Activated CD4-positive, alpha-beta T cell treated with anti-CD3 and anti-CD28 coated beads for 4 hours (primary cell): Measurements from ENCODE around the gene EFNA2.
"Not testable (repeated sequence)": the region's sequence is repeated elsewhere in the genome, so short reads cannot be mapped to it uniquely, and the experiment has no call there.

Source experiments
- DNase-seq, 2 donors: peaks; one replicate each; pipeline ENCODE4 v3.0.0-alpha.2; 2020

Gene EFNA2

DNA sequence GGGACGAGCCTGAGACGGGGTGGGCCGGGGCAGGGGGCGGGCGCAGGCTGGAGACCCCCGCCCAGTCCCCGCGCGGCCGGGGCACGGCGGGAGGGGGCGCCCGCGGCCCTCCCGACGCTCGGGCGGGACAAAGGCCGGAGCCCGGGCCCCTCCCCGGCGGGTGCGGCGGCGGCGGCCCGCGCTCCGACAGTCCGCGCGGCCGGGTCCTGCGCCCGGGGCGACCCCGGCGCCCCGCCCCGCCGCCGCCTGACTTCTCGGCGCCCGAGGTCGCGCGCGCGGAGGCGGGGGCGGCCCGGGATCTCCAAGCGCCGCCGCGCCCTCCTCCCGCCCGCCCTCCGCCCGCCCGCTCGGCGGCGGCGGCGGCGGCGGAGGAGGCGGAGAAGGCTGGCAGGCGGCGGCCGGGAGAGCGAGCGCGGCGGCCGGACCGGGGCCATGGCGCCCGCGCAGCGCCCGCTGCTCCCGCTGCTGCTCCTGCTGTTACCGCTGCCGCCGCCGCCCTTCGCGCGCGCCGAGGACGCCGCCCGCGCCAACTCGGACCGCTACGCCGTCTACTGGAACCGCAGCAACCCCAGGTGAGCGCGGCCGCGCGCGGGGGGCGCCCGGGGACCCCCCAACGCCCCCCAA is at the start of gene EFNA2:
Gene EFNA2 (plus strand): TSS at position 137 of the 624 bp plus-strand sequence. CDS start 296 bp downstream, at position 433.
- DNase-seq, result no peak

- DNase-seq, result no peak
These were observed 49.1 kb upstream of the EFNA2 start for GRCh38 chr19:1236576-1236975.

GRCh38 chr19:1237027-1237659 is 48.5 kb upstream of the EFNA2 start:
- no peak for DNase-seq

- DNase-seq, result peak; percentile 28 to 36
These were observed 47.8 kb upstream of the EFNA2 start, which contains the start of gene CBARP for GRCh38 chr19:1237754-1238368. Gene CBARP, minus strand, starts transcription at chr19:1238005. Its CDS starts 1,905 bp downstream, at chr19:1236100.

DNA sequence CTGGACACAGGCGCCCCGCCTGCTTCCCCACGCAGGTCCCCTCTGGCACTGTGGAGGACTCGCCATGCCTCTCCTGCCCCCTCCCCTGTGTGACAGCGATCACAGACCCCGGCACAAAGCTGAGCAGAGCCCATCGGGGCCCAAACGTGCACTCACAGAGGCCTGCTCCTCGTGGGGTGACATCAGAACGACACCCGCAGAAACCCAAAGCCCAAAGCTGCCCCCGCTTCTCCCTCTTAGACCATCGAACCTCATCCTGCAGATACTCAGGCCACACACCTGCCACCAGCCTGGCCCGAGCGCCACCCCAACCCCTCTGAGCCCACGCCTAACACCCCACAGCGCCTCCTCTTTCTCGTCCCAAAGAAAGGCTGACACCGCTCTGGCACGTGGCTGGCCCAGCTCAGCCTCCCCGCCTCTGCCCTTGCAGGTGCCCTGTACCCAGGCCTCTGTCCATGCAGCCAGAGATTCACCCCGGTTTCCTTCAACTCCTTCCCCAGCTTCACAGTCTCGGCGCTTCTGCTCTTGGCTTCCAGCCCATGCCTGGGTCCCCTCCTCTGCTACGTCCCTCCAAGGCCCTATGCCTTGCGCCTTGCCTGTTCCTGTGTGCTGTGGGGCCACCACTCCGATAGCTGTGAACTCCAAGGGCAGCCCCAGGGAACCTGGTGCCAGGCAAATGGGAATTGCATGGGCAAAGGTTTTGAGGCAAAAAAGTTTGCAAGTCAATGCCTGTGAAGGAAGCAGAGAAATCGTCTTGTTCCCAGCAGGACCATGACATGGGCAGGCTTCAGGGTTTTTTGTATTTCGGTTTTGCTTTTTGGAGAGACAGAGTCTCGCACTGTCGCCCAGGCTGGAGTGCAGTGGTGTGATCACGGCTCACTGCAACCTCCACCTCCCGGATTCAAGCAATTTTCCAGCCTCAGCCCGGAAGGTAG is 47.0 kb upstream of the EFNA2 start:
- no peak for DNase-seq

DNA sequence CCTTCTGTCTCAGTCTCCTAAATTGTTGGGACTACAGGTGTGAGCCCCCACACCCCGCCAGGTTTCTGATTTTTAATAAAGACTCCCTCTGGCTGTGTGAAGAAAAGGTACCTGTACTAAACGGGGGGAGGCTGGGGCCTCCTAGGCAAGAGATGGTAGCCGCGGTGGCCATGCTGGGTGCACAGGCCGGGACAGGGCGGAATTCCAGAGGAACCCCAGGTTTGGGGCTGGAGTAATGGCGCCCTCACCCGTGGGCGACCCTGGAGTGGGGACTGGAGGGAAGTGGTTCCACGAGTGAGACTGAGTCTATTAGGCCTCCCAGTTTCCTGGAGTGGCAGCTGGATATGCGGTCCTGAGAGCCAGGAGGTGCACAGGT is 46.3 kb upstream of the EFNA2 start:
- no peak for DNase-seq

DNA sequence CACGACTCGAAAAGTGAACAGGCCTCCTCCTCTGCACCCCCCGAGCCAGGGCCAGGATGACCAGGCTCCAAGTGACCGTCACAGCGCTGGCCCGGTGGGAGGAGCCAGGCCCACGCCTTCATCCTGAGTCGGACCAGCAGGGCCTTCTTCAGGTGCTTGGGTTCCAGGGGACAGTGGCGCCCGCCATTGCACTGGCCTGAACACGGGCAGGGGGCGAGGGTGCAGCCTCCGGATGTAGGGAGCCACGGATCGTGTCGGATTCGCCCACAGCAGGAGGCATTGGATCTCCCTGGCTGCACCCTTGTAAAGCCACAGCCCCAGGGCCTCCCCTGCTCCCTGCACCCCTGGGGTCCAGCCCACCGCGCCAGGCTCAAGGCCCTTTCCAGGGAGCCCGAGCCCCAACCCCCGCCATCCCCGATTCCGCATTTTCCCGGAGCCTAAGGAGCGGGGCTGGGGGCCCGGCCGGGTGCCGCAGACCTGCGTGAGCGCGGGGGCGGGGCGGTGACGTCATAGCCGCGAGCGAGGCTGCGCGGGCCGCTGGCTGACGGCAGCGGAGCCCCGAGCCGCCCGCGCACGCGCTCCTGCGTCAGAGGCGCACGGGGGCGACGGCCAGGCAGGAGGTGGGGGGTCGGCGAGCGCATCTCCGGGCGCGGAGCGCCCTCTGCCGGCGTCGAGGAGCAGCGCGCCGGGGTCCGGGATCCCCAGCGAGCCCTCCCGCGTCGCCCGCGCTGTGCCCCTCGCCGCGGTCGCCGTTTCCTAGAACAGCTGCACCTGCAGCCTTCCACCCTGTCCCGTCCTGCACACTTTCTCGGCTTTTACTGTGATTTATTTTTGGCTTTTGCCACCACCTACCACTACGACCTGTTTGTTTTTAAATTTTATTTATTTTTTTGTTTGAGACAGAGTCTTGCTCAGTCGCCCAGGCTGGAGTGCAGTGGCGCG is 45.6 kb upstream of the EFNA2 start:
- peak; percentile 93 to 97 for DNase-seq

- no peak for DNase-seq
These were observed 44.7 kb upstream of the EFNA2 start for GRCh38 chr19:1240925-1241324.

- DNase-seq, result peak; percentile 90 to 94
These were observed 44.1 kb upstream of the EFNA2 start, which contains the start of gene ATP5F1D for GRCh38 chr19:1241417-1242095. Gene ATP5F1D, plus strand, starts transcription at chr19:1241751. Its CDS starts 100 bp downstream, at chr19:1241851.

DNA sequence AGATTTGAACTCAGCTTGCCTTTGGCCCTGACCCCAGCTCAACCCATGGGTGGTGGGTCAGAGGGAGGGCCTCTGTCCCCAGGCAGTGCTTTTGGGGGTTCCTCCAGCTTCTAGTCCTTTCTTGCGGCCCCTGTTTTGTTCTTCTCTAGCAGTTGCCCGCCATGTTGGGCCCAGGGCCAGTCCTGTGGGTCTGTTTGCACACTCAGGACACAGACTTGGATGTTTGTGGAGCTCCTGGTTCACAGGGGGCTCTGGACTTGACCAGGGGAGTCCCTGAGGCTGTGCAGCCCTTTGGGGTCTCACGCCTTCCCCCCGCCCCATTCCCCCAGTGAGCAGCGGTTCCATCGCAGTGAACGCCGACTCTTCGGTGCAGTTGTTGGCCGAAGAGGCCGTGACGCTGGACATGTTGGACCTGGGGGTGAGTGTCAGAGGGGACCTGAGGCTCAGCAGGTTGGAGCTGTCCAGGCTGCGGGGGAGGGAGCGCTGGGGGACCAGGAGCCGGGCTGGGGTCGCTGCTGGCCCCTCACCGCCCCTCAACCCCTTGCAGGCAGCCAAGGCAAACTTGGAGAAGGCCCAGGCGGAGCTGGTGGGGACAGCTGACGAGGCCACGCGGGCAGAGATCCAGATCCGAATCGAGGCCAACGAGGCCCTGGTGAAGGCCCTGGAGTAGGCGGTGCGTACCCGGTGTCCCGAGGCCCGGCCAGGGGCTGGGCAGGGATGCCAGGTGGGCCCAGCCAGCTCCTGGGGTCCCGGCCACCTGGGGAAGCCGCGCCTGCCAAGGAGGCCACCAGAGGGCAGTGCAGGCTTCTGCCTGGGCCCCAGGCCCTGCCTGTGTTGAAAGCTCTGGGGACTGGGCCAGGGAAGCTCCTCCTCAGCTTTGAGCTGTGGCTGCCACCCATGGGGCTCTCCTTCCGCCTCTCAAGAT is 41.6 kb upstream of the EFNA2 start:
- DNase-seq, result peak; percentile 84 to 88

DNA sequence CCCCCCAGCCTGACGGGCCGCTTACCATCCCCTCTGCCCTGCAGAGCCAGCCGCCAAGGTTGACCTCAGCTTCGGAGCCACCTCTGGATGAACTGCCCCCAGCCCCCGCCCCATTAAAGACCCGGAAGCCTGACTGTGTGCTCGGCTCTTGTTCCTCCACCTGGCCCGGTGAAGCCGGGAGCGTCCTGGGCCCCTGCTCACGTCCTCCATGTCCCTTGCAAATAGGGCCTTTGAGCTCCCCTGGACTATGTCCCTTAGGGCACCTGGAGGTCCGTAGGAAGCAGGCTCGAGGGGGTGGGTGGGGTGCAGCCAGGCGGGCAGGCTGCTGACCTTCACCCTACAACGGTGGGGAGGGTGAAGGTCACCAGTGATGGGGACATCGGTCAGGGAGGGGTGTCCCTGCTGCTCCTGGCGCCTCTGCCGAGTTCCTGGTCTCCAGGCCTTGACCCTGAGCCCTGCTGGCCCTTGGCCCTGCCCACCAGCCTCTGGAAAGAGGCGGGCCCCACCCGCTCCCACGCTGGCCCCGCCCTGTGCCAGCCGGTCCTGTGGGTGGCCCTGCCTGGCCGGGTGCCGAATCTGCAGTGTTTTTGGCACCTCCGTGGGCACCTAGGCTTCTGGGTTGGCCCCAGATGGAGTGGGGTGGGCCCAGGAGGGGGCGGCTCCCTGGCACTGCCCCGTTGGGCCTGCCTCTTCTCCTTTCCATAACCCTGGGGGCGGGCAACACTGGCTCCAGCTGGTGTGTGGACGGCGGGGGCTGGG is 40.8 kb upstream of the EFNA2 start:
- no peak for DNase-seq

DNA sequence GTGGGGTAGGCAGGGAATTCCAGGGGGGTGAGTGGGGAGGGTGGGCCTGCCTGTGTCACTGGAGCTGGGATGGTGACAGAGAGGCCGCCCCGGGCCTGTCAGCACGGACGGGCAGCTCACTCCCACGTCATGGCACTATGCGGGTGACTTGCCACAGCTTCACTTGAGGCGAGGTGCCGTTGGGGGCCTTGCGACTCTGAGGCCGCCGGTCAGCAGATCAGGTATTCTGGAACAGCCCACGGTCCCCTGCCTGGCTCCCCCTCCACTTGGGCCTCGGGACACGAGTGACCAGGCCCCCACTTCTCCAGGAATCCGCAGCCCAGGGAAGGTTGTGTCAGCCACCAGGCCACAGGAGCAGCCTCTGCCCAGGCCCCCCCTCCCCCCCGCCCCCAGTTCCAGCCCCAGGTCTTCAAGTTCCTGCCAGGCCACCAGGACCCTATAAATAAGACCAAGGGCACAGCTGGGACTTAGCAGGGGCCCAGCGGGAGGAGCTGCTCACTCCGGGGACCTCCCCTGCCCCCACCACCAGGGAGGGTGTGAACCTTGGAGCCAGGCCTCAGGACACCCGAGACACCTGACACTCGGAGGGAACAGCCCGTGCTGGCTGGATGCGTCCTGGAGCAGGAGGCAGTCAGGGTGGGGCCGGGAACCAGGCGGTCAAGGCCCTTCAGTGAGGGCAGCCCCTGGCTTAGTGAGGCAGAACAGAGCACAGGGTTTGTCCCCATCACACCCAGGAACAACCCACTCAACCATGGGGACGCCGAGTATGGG is 40.0 kb upstream of the EFNA2 start:
- no peak for DNase-seq

DNA sequence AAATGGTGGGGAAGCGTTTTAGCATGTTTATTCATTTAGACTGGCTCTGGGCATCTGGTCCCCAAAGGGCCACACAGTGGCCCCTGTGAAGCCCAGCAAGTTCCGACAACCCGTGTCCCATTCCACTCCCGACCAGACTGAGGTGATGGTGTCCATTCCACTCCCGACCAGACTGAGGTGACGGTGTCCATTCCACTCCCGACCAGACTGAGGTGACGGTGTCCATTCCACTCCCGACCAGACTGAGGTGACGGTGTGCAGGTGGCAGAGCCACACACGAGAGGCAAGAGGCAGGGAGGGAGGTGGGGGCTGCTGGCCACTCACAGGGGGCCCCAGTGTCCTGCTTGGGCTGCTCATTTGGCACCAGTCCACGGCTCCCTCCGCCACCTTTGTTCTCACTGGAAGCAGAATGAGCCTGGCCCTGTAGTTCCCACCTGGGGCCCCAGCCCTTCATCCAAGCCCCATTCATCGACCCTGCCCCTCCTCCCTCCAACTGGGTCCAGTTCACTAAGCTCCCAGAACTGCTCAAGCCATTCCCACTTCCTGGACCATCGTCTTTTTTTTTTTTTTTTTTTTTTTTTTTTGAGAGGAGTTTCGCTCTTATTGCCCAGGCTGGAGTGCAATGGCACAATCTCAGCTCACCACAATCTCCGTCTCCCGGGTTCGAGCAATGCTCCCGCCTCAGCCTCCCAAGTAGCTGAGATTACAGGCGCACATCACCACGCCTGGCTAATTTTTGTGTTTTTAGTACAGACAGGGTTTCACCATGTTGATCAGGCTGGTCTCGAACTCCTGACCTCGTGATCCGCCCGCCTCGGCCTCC is 39.2 kb upstream of the EFNA2 start:
- DNase-seq, result not testable (repeated sequence)

DNA sequence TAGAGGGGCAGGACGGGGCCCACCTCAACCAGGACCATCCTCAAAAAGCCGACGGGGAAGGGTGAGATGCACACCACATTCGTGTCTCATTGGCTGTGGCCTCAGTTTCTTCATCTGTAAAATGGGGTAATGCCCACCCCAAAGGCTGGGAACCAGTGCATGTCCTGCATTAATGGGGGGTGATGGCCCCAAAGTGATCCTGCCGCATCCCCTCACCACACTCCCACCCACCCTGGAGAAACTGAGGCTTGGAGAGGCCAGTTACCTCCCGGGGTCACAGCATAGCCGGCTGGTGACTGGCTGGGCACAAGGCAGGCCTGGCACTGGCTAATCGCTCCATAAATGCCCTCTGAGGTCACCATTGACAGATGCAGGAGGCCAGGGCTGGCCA is 37.9 kb upstream of the EFNA2 start:
- DNase-seq, result no peak

DNA sequence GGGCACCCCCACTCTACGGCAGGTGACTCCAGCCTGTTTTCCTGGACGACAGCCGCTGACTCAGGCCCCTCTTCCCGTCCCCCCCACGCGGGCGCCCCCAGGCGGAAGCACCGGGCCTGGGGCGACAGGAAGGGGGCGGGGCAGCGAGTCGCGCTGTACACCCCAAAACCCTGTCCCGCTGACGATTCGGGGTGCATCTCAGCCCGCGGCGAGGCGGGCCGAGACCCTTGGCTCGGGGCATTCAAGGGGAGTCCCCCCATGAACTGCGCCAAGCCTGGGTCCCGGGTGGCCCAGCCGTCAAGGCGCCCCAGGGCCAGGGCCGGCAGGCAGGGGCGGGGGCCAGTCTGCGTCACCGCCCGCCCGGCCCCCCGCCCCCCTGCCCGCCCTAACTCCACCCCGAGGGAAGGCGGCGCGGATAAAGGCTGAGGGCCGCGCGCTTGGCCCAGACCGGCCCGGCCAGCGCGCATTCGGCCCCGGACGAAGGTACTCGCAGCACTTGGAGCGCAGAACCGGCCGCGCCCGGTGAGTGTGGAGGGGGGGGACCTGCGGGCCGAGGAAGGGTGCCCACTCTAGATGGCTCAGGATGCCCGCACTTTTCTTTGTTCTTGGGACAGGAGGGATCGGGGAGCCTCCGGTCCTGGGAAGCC is 37.4 kb upstream of the EFNA2 start, which contains the start of gene MIDN:
Gene MIDN (plus strand): TSS at position 445 of the 647 bp plus-strand sequence. CDS start 1,714 bp downstream, outside the sequence.
- peak; percentile 69 to 77 for DNase-seq

DNA sequence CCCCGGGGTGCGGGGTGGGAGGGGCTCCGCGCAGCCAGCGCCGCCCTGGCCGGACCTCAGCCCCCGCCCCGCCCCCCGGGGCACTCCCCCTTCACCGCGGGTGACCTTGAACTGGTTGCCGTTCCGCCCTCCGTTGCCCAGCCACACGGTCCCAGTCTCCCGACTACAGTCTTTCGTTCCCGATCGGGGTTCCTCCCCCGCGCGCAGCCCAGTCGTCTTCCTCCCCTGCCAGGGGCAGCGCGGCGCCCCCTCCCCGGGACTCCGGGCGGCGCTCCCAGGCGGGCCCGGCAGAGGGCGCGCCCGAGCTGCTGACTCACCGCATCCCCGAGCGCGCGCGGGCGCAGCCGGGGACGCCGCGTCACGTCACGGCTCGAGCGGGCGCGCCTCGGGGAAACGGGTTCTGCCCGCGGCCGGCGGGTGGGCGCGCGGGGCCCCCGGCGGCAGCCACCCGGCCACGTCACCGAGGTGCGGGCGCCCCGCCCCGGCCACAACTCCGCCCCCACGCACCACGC is 36.8 kb upstream of the EFNA2 start:
- peak; percentile 83 to 87 for DNase-seq
